SK-N-SH (cell line): ENCODE data around the gene WDFY2. TPM values are rescaled to one million over a fixed set of nuclear protein-coding genes. Genes with fewer than 3 reads are reported as not detected.

Source experiments
- CTCF ChIA-PET: fragments of 300-600, 350-600 bp; formaldehyde crosslinking; extraction: SDS; loops from one replicate; lab custom pipeline; 2021; lab: Yijun Ruan, JAX
- POLR2A ChIA-PET: fragments of 350-600 bp; sonication (Branson Sonifier 250); formaldehyde crosslinking; extraction: SDS; loops from one replicate; lab custom pipeline; 2020; ENCODE audit warnings: antibody characterized with exemption, inconsistent platforms; lab: Yijun Ruan, JAX
- DNase-seq: peaks from one replicate; pipeline ENCODE4 v3.0.0; 2012
- H2AFZ ChIP-seq: fragments of 200-600 bp; sonication (generic); 2 replicates; pipeline ENCODE4 v1.8.1; 2016; ENCODE audit warnings: antibody characterized with exemption, mild to moderate bottlenecking, low read depth
- H3F3A ChIP-seq: fragments of 200-600 bp; sonication (generic); replicated peaks from 2 replicates; pipeline ENCODE3; 2016; ENCODE audit warnings: antibody characterized with exemption, mild to moderate bottlenecking; ENCODE audit not compliant: insufficient read depth
- H3K27ac ChIP-seq, 2 experiments: fragments of 200-500 bp in 1 of 2; fragments of 200-600 bp in 1 of 2; sonication (Bioruptor generic) in 1 of 2; sonication (generic), shearing (Covaris generic) in 1 of 2; 2 replicates each; pipeline versions ENCODE4 v1.5.1 to v1.6.1; 2014 to 2016; ENCODE audit warnings: low read depth in 2 of 2, inconsistent platforms in 1 of 2, low read length in 1 of 2, mild to moderate bottlenecking in 1 of 2, mixed read lengths in 1 of 2
- H3K27me3 ChIP-seq: fragments of 200-600 bp; sonication (generic), shearing (Covaris generic); 2 replicates; pipeline ENCODE4 v1.6.1; 2016; ENCODE audit warnings: mixed run types; ENCODE audit not compliant: insufficient read depth
- H3K36me3 ChIP-seq, 2 experiments: fragments of 200-500 bp in 1 of 2; fragments of 200-600 bp in 1 of 2; sonication (Bioruptor generic) in 1 of 2; sonication (generic) in 1 of 2; replicated peaks in 1 of 2; 2 replicates each; pipeline versions ENCODE3 to v1.5.1; 2014 to 2016; ENCODE audit warnings: low read length in 1 of 2, mild to moderate bottlenecking in 1 of 2; ENCODE audit not compliant: insufficient read depth in 2 of 2, control insufficient read depth in 1 of 2
- H3K4me1 ChIP-seq, 2 experiments: fragments of 200-500 bp in 1 of 2; fragments of 200-600 bp in 1 of 2; sonication (Bioruptor generic) in 1 of 2; sonication (generic), shearing (Covaris generic) in 1 of 2; 2 replicates each; pipeline versions ENCODE4 v1.5.1 to v1.6.1; 2014 to 2016; ENCODE audit warnings: low read depth in 1 of 2, low read length in 1 of 2, mixed run types in 1 of 2; ENCODE audit not compliant: insufficient read depth in 2 of 2, control insufficient read depth in 1 of 2
- H3K4me2 ChIP-seq: fragments of 200-600 bp; sonication (generic), shearing (Covaris generic); 2 replicates; pipeline ENCODE4 v1.6.1; 2017; ENCODE audit warnings: mixed run types
- H3K4me3 ChIP-seq, 2 experiments: fragments of 200-500 bp in 1 of 2; fragments of 200-600 bp in 1 of 2; sonication (Bioruptor generic) in 1 of 2; sonication (generic), shearing (Covaris generic) in 1 of 2; 2 replicates each; pipeline versions ENCODE4 v1.5.1 to v1.8.1; 2014 to 2016; ENCODE audit warnings: low read depth in 2 of 2, inconsistent platforms in 1 of 2, low read length in 1 of 2, mild to moderate bottlenecking in 1 of 2, mixed read lengths in 1 of 2, moderate library complexity in 1 of 2
- H3K79me2 ChIP-seq: fragments of 200-600 bp; sonication (generic); 2 replicates; pipeline ENCODE4 v1.8.1; 2017; ENCODE audit warnings: mild to moderate bottlenecking; ENCODE audit not compliant: insufficient read depth
- H3K9ac ChIP-seq: fragments of 200-600 bp; sonication (generic); 2 replicates; pipeline ENCODE4 v1.6.1; 2017; ENCODE audit warnings: mixed run types
- H3K9me2 ChIP-seq: fragments of 200-600 bp; sonication (generic); 2 replicates; pipeline ENCODE4 v1.6.1; 2017; ENCODE audit warnings: mixed run types
- H3K9me3 ChIP-seq: fragments of 200-600 bp; sonication (generic); 2 replicates; pipeline ENCODE4 v1.6.1; 2017; ENCODE audit warnings: mixed run types, mild to moderate bottlenecking, moderate library complexity
- H4K20me1 ChIP-seq: fragments of 200-600 bp; sonication (generic); 2 replicates; pipeline ENCODE4 v1.6.1; 2017; ENCODE audit warnings: mild to moderate bottlenecking, mixed run types; ENCODE audit not compliant: insufficient read depth
- CHD2 ChIP-seq: fragments of 150-350 bp; IDR thresholded peaks from 2 replicates; pipeline ENCODE4 v1.6.1; 2018; ENCODE audit warnings: low read length; ENCODE audit not compliant: partially characterized antibody
- CTCF ChIP-seq: fragments of 200-600 bp; sonication (generic); IDR thresholded peaks from 2 replicates; pipeline ENCODE4 v1.6.1; 2017; ENCODE audit warnings: antibody characterized with exemption, mild to moderate bottlenecking, moderate library complexity
- ELF1 ChIP-seq: IDR thresholded peaks from 2 replicates; pipeline ENCODE4 v1.4.0; 2012
- EP300 ChIP-seq, 2 experiments: IDR thresholded peaks; 2 replicates each; pipeline versions ENCODE4 v1.4.0 to v1.6.1; 2012; ENCODE audit warnings: borderline replicate concordance in 1 of 2, low read depth in 1 of 2, low read length in 1 of 2
- FOXJ3 ChIP-seq: sonication (generic); formaldehyde crosslinking; IDR thresholded peaks from 2 replicates; pipeline ENCODE4 v1.5.1; 2020; ENCODE audit warnings: mild to moderate bottlenecking, missing genetic modification reagents
- GABPA ChIP-seq: IDR thresholded peaks from 2 replicates; pipeline ENCODE4 v1.4.0; 2012; ENCODE audit warnings: low read depth, mild to moderate bottlenecking
- GATA2 ChIP-seq: sonication (generic); formaldehyde crosslinking; IDR thresholded peaks from 2 replicates; pipeline ENCODE4 v1.5.0; 2020; ENCODE audit warnings: mild to moderate bottlenecking, missing genetic modification reagents
- IRF3 ChIP-seq: fragments of 150-350 bp; IDR thresholded peaks from 2 replicates; pipeline ENCODE4 v1.6.1; 2016; ENCODE audit warnings: mild to moderate bottlenecking, low read depth, low read length
- MAX ChIP-seq: IDR thresholded peaks from 2 replicates; pipeline ENCODE4 v1.4.0; 2012; ENCODE audit warnings: low read depth
- MXI1 ChIP-seq: IDR thresholded peaks from 2 replicates; pipeline ENCODE4 v1.6.1; 2012; ENCODE audit warnings: mild to moderate bottlenecking, low read depth, low read length, improper control_type of control experiment
- NRF1 ChIP-seq: IDR thresholded peaks from 2 replicates; pipeline ENCODE4 v1.6.1; 2012; ENCODE audit warnings: low read depth, mild to moderate bottlenecking, low read length
- RCOR1 ChIP-seq: fragments of 150-350 bp; IDR thresholded peaks from 2 replicates; pipeline ENCODE4 v1.6.1; 2017; ENCODE audit warnings: antibody characterized with exemption, low read length
- RFX5 ChIP-seq: IDR thresholded peaks from 2 replicates; pipeline ENCODE4 v1.6.1; 2012; ENCODE audit warnings: mild to moderate bottlenecking, improper control_type of control experiment, low read length
- TAF1 ChIP-seq: IDR thresholded peaks from 2 replicates; pipeline ENCODE4 v1.6.1; 2012; ENCODE audit warnings: low read depth, mild to moderate bottlenecking, low read length, moderate library complexity, borderline replicate concordance
- TEAD4 ChIP-seq: IDR thresholded peaks from 2 replicates; pipeline ENCODE4 v1.4.0; 2012; ENCODE audit warnings: mild to moderate bottlenecking, borderline replicate concordance; ENCODE audit not compliant: insufficient read depth
- YY1 ChIP-seq: IDR thresholded peaks from 2 replicates; pipeline ENCODE4 v1.4.0; 2012; ENCODE audit warnings: low read depth, mild to moderate bottlenecking
- ZBTB33 ChIP-seq: IDR thresholded peaks from 2 replicates; pipeline ENCODE4 v1.4.0; 2012; ENCODE audit warnings: low read depth, borderline replicate concordance
- WGBS: methylation state at CpG from one replicate; pipeline ENCODE4 v1.1.6; 2017; ENCODE audit warnings: low lambda C conversion rate; 5-methylcytosine and 5-hydroxymethylcytosine counted together
- polyA plus RNA-seq, 3 experiments: library from polyadenylated mRNA; depleted of rRNA; stranded (reverse); fragments of >200 nt; gene quantifications; 2 replicates each; pipeline ENCODE4 v1.2.3, GENCODE V29; 2012

WDFY2 gene
- polyA plus RNA-seq, 1 of the 3 experiments (the other 2 are of a cell fraction), result 4.1 TPM

GRCh38 chr13:51675385-51675784, 91.1 kb downstream of the WDFY2 start:
- Histone ChIP-seq H3K4me2 (no peak overlapping the region), H3K79me2 (peaks cover 48% of the 10 kb centered on the region), H3K27ac (no peak overlapping the region; a peak in 1 of 4 replicates), H3K27me3 (no peaks in the 10 kb centered on the region), H3K9ac (no peak overlapping the region), H3K4me3 (no peak overlapping the region)
- TF ChIP-seq EP300 (IDR thresholded peaks at IDR 0.05; ENCODE audit: borderline replicate concordance in 1 of 2, low read depth in 1 of 2, low read length in 1 of 2), result no peak
- no peak for TF ChIP-seq MXI1
- TF ChIP-seq MAX, result no peak
- TF ChIP-seq GABPA, result no peak
- no peak for TF ChIP-seq CTCF
- TF ChIP-seq YY1, result no peak
- no peak for TF ChIP-seq FOXJ3 (CRISPR knock-in tag)
- TF ChIP-seq ELF1, result no peak
- no peak for TF ChIP-seq IRF3
- TF ChIP-seq CHD2, result no peak
- no peak for TF ChIP-seq TEAD4
- TF ChIP-seq TAF1, result no peak
- no peak for TF ChIP-seq RCOR1
- TF ChIP-seq ZBTB33, result no peak
- TF ChIP-seq RFX5, result no peak
- no peak for TF ChIP-seq NRF1
- no peak for TF ChIP-seq GATA2 (CRISPR knock-in tag)
- TF ChIP-seq, all 33 proteins: peak for 0
- CTCF ChIA-PET, result interaction anchor here (1.0 kb wide), 1 partner anchor 9 kb away, joined by 3 read pairs; no protein-coding TSS in a partner anchor
- DNase-seq, result no peak
- Histone ChIP-seq H3K9me2 (no peaks in the 10 kb centered on the region), H3K4me1 (peaks cover 3 to 8% of the 10 kb centered on the region in 2 experiments; a peak in 3 of 4 replicates), H2AFZ (no peak overlapping the region), H3K36me3 (peaks cover 4 to 8% of the 10 kb centered on the region in 2 experiments), H3K9me3 (no peaks in the 10 kb centered on the region), H4K20me1 (no peaks in the 10 kb centered on the region), H3F3A (no peaks in the 10 kb centered on the region)
- POLR2A ChIA-PET, result no interaction called here
- 100% methylated on average over 1 of the region's 1 CpG for WGBS
